GM19455 (cell line): ENCODE measurements around the gene MAGEC2.

ENCODE experiments used
- ATAC-seq: cut with Tn5 transposase; IDR thresholded peaks from one replicate; pipeline ENCODE4 v1.9.1; 2021; ENCODE audit not compliant: unreplicated experiment

MAGEC2 gene

GRCh38 chrX:142204522-142205433 is at the start of gene MAGEC2:
Gene MAGEC2, minus strand, starts transcription at chrX:142205290. Its CDS starts 1,303 bp downstream, at chrX:142203987.
- no peak for ATAC-seq

- no peak for ATAC-seq
Measured at GRCh38 chrX:142251680-142252079, 46.6 kb upstream of the MAGEC2 start.

GRCh38 chrX:142251202-142251601 is 46.1 kb upstream of the MAGEC2 start:
- ATAC-seq = no peak

GRCh38 chrX:142250502-142250901 is 45.4 kb upstream of the MAGEC2 start:
- no peak for ATAC-seq

GRCh38 chrX:142249721-142250120 is 44.6 kb upstream of the MAGEC2 start:
- ATAC-seq = no peak

- ATAC-seq = no peak
Measured at GRCh38 chrX:142244568-142244967, 39.5 kb upstream of the MAGEC2 start.

- no peak for ATAC-seq
Measured at GRCh38 chrX:142238536-142238935, 33.4 kb upstream of the MAGEC2 start.

- ATAC-seq = no peak
Measured at GRCh38 chrX:142233400-142233799, 28.3 kb upstream of the MAGEC2 start.

- no peak for ATAC-seq
Measured at GRCh38 chrX:142214081-142214480, 9.0 kb upstream of the MAGEC2 start.

- ATAC-seq = no peak
Measured at GRCh38 chrX:142201113-142201512, 4.0 kb downstream of the MAGEC2 start.

GRCh38 chrX:142186103-142186502 is 19.0 kb downstream of the MAGEC2 start:
- ATAC-seq = no peak

GRCh38 chrX:142184756-142185602 is 20.1 kb downstream of the MAGEC2 start:
- ATAC-seq = no peak

GRCh38 chrX:142156567-142156966 is 48.5 kb downstream of the MAGEC2 start:
- no peak for ATAC-seq
